Measurements from ENCODE around the gene FUT8. TPM values are rescaled to one million over a fixed set of nuclear protein-coding genes. Genes with fewer than 3 reads are reported as not detected.
"Not testable (repeated sequence)": the region's sequence is repeated elsewhere in the genome, so short reads cannot be mapped to it uniquely, and the experiment has no call there.

The FUT8 gene
- total RNA-seq, 1 donor from 2014 or later: 3.8 TPM

- no peak for DNase-seq (ENCODE audit: low spot score)
- ATAC-seq: no peak
Observed at GRCh38 chr14:65415613-65416012, 3.1 kb downstream of the FUT8 start.

- no peak for ATAC-seq
- DNase-seq (ENCODE audit: low spot score): no peak
Observed at GRCh38 chr14:65419593-65420252, 7.2 kb downstream of the FUT8 start.

GRCh38 chr14:65421201-65421981 is 8.9 kb downstream of the FUT8 start:
- ATAC-seq: no peak
- no peak for DNase-seq (ENCODE audit: low spot score)

- DNase-seq (ENCODE audit: low spot score) (no peak), ATAC-seq (no peak)
Observed at GRCh38 chr14:65422088-65422834, 9.7 kb downstream of the FUT8 start.

GRCh38 chr14:65423982-65424381 is 11.5 kb downstream of the FUT8 start:
- ATAC-seq (no peak), DNase-seq (ENCODE audit: low spot score) (no peak)

- DNase-seq (ENCODE audit: low spot score) (no peak), ATAC-seq (no peak)
Observed at GRCh38 chr14:65424531-65424930, 12.0 kb downstream of the FUT8 start.

GRCh38 chr14:65425885-65426284 is 13.4 kb downstream of the FUT8 start:
- ATAC-seq: no peak
- no peak for DNase-seq (ENCODE audit: low spot score)

GRCh38 chr14:65426902-65427301 is 14.4 kb downstream of the FUT8 start:
- not testable (repeated sequence) for DNase-seq (ENCODE audit: low spot score); ATAC-seq

GRCh38 chr14:65428691-65429090 is 16.2 kb downstream of the FUT8 start:
- ATAC-seq (no peak), DNase-seq (ENCODE audit: low spot score) (no peak)

GRCh38 chr14:65429757-65430156 is 17.2 kb downstream of the FUT8 start:
- ATAC-seq (no peak), DNase-seq (ENCODE audit: low spot score) (no peak)

GRCh38 chr14:65431245-65431644 is 18.7 kb downstream of the FUT8 start:
- ATAC-seq: no peak
- DNase-seq (ENCODE audit: low spot score): no peak

GRCh38 chr14:65431951-65432350 is 19.4 kb downstream of the FUT8 start:
- ATAC-seq: no peak
- DNase-seq (ENCODE audit: low spot score): no peak

GRCh38 chr14:65432361-65432948 is 19.9 kb downstream of the FUT8 start:
- ATAC-seq (no peak), DNase-seq (ENCODE audit: low spot score) (no peak)

GRCh38 chr14:65433157-65433556 is 20.6 kb downstream of the FUT8 start:
- DNase-seq (ENCODE audit: low spot score) (no peak), ATAC-seq (no peak)

GRCh38 chr14:65433646-65434045 is 21.1 kb downstream of the FUT8 start:
- ATAC-seq (no peak), DNase-seq (ENCODE audit: low spot score) (no peak)

- no peak for DNase-seq (ENCODE audit: low spot score)
- no peak for ATAC-seq
Observed at GRCh38 chr14:65434216-65434850, 21.8 kb downstream of the FUT8 start.

GRCh38 chr14:65438266-65438933 is 25.9 kb downstream of the FUT8 start:
- ATAC-seq (no peak), DNase-seq (ENCODE audit: low spot score) (no peak)

- DNase-seq (ENCODE audit: low spot score) (no peak), ATAC-seq (no peak)
Observed at GRCh38 chr14:65439117-65439516, 26.6 kb downstream of the FUT8 start.

- DNase-seq (ENCODE audit: low spot score): no peak
- ATAC-seq: no peak
Observed at GRCh38 chr14:65440230-65440629, 27.7 kb downstream of the FUT8 start.

GRCh38 chr14:65444230-65444629 is 31.7 kb downstream of the FUT8 start:
- DNase-seq (ENCODE audit: low spot score) (no peak), ATAC-seq (no peak)

All from left lobe of liver (tissue), 2 donors.